ENCODE data around the gene GALNT14.

GALNT14 gene

DNA sequence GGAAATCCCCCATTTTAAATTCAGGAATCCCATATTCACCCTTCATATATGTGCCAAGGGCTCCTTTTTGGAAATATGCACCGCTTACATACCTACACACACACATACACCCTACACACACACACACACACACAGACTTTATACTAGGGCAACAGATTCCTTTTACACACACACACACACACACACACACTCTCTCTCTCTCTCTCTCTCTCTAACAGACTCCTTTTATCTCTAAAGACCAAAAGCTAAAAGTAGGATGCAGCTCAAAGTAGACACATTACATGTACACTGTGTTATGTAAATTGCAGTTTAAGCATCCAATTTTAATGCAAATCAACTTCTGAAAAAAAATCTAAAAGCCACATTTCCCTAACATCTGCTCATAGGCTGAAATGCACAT lies 200.0 kb downstream of the GALNT14 start:
- no peak for ATAC-seq
- TF ChIP-seq PPARA (CRISPR knock-in tag; IDR thresholded peaks at IDR 0.05; ENCODE audit: borderline replicate concordance), result no peak
- no peak for TF ChIP-seq TCF4 (CRISPR knock-in tag; IDR thresholded peaks at IDR 0.05; ENCODE audit: borderline replicate concordance)
- TF ChIP-seq ZFP3 (CRISPR knock-in tag; IDR thresholded peaks at IDR 0.05), result no peak
- no peak for TF ChIP-seq ZNF70 (CRISPR knock-in tag; IDR thresholded peaks at IDR 0.05)
- TF ChIP-seq, protein P1, sequence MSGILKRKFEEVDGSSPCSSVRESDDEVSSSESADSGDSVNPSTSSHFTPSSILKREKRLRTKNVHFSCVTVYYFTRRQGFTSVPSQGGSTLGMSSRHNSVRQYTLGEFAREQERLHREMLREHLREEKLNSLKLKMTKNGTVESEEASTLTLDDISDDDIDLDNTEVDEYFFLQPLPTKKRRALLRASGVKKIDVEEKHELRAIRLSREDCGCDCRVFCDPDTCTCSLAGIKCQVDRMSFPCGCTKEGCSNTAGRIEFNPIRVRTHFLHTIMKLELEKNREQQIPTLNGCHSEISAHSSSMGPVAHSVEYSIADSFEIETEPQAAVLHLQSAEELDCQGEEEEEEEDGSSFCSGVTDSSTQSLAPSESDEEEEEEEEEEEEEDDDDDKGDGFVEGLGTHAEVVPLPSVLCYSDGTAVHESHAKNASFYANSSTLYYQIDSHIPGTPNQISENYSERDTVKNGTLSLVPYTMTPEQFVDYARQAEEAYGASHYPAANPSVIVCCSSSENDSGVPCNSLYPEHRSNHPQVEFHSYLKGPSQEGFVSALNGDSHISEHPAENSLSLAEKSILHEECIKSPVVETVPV (CRISPR knock-in tag; IDR thresholded peaks at IDR 0.05), result no peak

DNA sequence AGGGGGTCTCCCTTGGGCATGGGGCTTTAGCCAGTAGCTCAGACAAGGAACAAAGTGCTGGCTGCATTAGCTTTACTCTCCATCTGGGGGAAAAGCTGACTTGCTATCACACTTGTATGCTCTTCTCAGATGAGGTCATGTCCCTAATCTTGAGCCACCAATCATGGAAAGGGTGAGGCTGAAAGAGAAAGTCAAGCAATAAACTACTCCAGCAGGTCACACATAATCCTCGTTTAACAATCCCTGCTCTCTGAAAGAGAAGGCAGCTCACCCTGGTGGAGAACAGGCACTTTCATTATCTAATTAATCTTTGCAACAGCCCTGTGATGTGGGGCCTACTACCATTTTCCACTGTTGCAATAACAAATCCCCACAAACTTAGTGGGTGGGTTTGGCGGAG lies 201.3 kb downstream of the GALNT14 start:
- ATAC-seq, result no peak
- TF ChIP-seq OSR1 (CRISPR knock-in tag; IDR thresholded peaks at IDR 0.05) (no peak), RARB (CRISPR knock-in tag; IDR thresholded peaks at IDR 0.05) (no peak), ZFP30 (CRISPR knock-in tag; IDR thresholded peaks at IDR 0.05) (no peak), ESRRG (CRISPR knock-in tag; IDR thresholded peaks at IDR 0.05) (no peak), SNAI2 (CRISPR knock-in tag; IDR thresholded peaks at IDR 0.05) (no peak), TOX (CRISPR knock-in tag; IDR thresholded peaks at IDR 0.05; ENCODE audit: borderline replicate concordance) (no peak), CSDC2 (CRISPR knock-in tag; IDR thresholded peaks at IDR 0.05) (no peak), ZNF565 (CRISPR knock-in tag; conservative IDR thresholded peaks at IDR 0.05; ENCODE audit: low read depth) (no peak), ZNF70 (CRISPR knock-in tag; IDR thresholded peaks at IDR 0.05) (no peak)
- TF ChIP-seq, protein P2, sequence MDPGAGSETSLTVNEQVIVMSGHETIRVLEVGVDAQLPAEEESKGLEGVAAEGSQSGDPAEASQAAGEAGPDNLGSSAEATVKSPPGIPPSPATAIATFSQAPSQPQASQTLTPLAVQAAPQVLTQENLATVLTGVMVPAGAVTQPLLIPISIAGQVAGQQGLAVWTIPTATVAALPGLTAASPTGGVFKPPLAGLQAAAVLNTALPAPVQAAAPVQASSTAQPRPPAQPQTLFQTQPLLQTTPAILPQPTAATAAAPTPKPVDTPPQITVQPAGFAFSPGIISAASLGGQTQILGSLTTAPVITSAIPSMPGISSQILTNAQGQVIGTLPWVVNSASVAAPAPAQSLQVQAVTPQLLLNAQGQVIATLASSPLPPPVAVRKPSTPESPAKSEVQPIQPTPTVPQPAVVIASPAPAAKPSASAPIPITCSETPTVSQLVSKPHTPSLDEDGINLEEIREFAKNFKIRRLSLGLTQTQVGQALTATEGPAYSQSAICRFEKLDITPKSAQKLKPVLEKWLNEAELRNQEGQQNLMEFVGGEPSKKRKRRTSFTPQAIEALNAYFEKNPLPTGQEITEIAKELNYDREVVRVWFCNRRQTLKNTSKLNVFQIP (CRISPR knock-in tag; IDR thresholded peaks at IDR 0.05; ENCODE audit: borderline replicate concordance, low read depth), result no peak
- TF ChIP-seq, protein P3, sequence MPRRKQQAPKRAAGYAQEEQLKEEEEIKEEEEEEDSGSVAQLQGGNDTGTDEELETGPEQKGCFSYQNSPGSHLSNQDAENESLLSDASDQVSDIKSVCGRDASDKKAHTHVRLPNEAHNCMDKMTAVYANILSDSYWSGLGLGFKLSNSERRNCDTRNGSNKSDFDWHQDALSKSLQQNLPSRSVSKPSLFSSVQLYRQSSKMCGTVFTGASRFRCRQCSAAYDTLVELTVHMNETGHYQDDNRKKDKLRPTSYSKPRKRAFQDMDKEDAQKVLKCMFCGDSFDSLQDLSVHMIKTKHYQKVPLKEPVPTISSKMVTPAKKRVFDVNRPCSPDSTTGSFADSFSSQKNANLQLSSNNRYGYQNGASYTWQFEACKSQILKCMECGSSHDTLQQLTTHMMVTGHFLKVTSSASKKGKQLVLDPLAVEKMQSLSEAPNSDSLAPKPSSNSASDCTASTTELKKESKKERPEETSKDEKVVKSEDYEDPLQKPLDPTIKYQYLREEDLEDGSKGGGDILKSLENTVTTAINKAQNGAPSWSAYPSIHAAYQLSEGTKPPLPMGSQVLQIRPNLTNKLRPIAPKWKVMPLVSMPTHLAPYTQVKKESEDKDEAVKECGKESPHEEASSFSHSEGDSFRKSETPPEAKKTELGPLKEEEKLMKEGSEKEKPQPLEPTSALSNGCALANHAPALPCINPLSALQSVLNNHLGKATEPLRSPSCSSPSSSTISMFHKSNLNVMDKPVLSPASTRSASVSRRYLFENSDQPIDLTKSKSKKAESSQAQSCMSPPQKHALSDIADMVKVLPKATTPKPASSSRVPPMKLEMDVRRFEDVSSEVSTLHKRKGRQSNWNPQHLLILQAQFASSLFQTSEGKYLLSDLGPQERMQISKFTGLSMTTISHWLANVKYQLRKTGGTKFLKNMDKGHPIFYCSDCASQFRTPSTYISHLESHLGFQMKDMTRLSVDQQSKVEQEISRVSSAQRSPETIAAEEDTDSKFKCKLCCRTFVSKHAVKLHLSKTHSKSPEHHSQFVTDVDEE (CRISPR knock-in tag; IDR thresholded peaks at IDR 0.05), result no peak

DNA sequence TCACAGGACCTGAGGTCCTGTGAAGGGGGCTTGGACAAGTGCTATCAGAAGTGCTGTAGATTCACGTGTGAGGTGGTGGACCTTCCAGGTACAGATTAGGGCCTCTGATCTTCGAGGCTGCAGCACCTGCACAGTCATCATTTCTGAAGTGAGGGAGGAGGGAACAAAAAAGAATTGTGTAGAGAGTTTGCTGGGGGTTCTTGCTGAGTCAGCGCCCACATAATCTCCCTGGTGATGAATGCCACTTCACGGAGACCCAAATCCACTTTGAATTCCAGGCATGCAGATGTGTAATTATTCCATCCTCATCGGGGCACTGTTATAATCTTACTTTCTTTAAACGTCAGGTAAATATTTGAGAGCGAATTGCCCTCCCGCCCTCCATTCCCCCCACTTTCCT lies 202.4 kb downstream of the GALNT14 start:
- TF ChIP-seq ARNTL (CRISPR knock-in tag; IDR thresholded peaks at IDR 0.05; ENCODE audit: borderline replicate concordance, low read depth) (no peak), SNAI2 (CRISPR knock-in tag; IDR thresholded peaks at IDR 0.05) (no peak), OSR1 (CRISPR knock-in tag; IDR thresholded peaks at IDR 0.05) (no peak), GLIS3 (CRISPR knock-in tag; IDR thresholded peaks at IDR 0.05) (no peak), ZC3H10 (CRISPR knock-in tag; IDR thresholded peaks at IDR 0.05) (no peak), CSDC2 (CRISPR knock-in tag; IDR thresholded peaks at IDR 0.05) (no peak), ZFP30 (CRISPR knock-in tag; IDR thresholded peaks at IDR 0.05) (no peak), TCF4 (CRISPR knock-in tag; IDR thresholded peaks at IDR 0.05; ENCODE audit: borderline replicate concordance) (no peak), ZFP3 (CRISPR knock-in tag; IDR thresholded peaks at IDR 0.05) (no peak), BACH2 (CRISPR knock-in tag; IDR thresholded peaks at IDR 0.05; ENCODE audit: borderline replicate concordance) (no peak), RARB (CRISPR knock-in tag; IDR thresholded peaks at IDR 0.05) (no peak), ZNF70 (CRISPR knock-in tag; IDR thresholded peaks at IDR 0.05) (no peak), ZNF565 (CRISPR knock-in tag; conservative IDR thresholded peaks at IDR 0.05; ENCODE audit: low read depth) (no peak), TOX (CRISPR knock-in tag; IDR thresholded peaks at IDR 0.05; ENCODE audit: borderline replicate concordance) (no peak), PPARA (CRISPR knock-in tag; IDR thresholded peaks at IDR 0.05; ENCODE audit: borderline replicate concordance) (no peak), ZNF8 (CRISPR knock-in tag; IDR thresholded peaks at IDR 0.05) (no peak), ESRRG (CRISPR knock-in tag; IDR thresholded peaks at IDR 0.05) (no peak)
- TF ChIP-seq, protein P1 (CRISPR knock-in tag; IDR thresholded peaks at IDR 0.05), result no peak
- TF ChIP-seq, protein P4, sequence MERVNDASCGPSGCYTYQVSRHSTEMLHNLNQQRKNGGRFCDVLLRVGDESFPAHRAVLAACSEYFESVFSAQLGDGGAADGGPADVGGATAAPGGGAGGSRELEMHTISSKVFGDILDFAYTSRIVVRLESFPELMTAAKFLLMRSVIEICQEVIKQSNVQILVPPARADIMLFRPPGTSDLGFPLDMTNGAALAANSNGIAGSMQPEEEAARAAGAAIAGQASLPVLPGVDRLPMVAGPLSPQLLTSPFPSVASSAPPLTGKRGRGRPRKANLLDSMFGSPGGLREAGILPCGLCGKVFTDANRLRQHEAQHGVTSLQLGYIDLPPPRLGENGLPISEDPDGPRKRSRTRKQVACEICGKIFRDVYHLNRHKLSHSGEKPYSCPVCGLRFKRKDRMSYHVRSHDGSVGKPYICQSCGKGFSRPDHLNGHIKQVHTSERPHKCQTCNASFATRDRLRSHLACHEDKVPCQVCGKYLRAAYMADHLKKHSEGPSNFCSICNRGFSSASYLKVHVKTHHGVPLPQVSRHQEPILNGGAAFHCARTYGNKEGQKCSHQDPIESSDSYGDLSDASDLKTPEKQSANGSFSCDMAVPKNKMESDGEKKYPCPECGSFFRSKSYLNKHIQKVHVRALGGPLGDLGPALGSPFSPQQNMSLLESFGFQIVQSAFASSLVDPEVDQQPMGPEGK (CRISPR knock-in tag; IDR thresholded peaks at IDR 0.05; ENCODE audit: borderline replicate concordance), result no peak
- TF ChIP-seq, protein P2 (CRISPR knock-in tag; IDR thresholded peaks at IDR 0.05; ENCODE audit: borderline replicate concordance, low read depth), result no peak
- ATAC-seq, result no peak
